GM21528 (cell line): ENCODE measurements around the gene AMD1.
"Not testable (repeated sequence)": the region's sequence is repeated elsewhere in the genome, so short reads cannot be mapped to it uniquely, and the experiment has no call there.

Experiments used
- ATAC-seq: cut with Tn5 transposase; IDR thresholded peaks from one replicate; pipeline ENCODE4 v1.9.1; 2021; ENCODE audit warnings: mild to moderate bottlenecking, moderate library complexity; ENCODE audit not compliant: unreplicated experiment, low FRiP score

Gene AMD1

DNA sequence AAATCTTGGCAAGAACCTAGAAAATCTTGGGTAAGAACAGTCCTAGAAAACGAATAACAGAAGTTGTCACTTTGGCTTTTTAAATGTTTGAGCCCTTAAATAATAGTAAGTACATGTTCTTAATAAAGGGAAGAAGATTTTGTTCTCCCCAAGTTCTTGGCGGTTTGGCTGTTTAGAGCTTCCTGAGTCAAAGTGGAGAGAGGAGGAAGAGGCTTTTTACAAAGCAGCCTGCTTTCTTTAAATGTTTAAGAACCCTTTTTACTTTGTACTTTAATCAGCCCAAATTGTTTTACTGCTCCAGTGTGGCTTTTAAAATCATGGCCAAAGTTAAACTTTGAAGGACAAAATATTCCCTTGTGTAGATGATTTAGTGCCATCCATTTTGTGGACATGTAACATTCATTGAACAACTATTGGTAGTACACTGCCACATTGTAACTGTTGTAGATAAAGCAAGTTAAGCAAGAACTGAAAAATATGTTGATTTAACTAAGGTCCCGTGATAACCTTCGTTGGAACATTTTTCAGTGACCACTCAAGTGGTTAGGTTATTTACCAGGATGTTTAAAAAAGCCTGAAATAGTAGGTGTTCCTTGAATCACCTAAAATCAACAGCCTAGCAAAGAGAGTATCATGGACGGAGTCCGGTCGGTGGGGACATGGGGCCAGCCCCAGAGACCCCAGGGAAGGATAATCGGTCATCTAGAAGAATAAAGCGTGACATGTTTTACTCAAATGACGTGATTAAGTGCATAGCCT, 2.4 kb downstream of the AMD1 start:
- ATAC-seq, result no peak

DNA sequence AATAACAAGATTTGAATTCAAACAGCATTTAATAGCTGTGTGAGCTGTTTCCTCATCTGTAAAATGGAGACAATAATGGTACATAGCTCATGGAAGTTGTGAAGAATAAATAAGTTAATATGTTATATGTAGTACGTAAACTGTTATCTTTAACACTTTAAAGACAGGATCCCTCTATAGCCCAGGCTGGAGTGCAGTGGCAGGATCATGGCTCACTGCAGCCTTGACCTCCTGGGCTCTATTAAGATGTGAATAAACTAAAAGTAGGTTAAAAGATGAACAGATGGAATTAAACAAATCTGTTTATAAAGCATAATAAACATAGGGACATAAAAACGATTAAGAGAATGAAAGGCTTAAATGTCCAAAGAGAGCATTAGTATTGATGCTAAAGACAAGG, 3.0 kb downstream of the AMD1 start:
- no peak for ATAC-seq

DNA sequence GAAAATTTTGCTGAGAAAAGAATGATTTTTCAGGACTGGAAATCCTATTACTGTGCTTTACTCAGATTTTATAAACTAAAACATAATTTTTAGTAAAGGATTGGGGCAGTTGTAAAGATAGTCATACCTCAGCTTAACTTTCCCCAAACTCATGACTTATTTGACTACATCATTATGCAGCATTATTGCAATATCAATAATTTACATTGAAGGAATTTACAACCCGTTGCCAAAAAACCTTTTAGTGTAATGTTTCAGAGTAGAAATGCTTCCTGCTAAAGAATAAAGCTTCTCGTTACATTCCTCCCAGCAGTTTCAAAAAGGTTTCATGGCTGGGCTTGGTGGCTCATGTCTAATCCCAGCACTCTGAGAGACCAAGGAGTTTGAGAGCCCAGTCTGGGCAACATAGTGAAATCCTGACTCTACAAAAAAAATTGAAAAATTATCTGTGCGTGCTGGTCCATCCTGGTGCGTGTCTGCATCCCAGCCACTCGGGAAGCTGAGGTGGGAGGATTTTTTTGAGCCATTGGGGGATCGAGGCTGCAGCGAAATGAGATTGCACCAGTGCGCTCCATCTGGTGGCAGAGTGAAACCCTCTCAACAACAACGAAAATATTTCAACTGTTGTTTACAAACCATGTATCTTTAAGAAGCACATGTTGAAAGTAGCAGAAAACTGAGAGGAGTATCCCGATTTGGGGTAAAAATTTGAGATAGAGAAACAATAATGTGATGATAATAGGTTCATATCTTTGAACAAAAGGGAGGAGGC, 4.4 kb downstream of the AMD1 start:
- ATAC-seq, result no peak

DNA sequence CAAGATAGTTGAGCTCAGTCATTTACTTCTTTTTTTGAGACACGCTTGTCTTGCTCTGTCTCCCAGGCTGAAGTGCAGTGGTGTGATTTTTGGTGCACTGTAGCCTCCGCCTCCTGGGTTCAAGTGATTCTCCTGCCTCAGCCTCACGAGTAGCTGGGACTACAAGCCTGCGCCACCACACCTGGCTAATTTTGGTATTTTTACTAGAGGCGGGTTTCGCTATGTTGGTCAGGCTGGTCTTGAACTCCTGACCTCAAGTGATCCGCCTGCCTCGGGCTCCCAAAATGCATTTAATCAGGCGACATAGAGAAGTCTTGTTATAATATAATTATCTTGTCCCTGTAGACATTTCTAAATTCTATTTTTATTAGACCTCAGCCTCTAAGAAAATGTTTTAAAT, 6.1 kb downstream of the AMD1 start:
- ATAC-seq, result no peak

DNA sequence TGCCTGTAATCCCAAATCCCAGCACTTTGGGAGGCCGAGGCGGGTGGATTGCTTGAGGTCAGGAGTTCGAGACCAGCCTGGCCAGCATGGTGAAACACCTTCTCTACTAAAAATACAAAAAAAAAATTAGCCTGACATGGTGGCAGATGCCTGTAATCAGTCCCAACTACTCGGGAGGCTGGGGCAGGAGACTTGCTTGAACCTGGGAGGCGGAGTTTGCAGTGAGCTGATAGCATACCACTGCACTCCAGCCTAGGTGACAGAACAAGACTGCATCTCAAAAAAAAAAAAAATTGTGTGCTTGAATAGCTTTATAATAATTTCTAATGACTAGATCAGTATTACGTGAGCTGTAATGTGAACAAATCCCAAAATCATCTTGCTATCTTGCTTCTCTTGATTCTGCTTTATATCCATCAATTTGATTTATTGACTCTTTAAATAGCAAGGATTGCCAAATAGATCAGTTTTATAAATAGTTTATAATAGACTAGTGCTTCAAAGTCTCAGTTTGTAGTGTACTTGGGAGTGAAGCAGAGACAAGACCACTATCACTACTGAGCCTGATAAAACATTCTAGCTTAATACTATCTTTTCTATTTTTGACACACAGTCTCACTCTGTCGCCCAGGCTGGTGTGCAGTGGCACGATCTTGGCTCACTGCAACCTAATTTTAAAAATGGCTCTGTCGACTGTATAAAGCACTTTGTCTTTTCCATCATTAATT, 7.1 kb downstream of the AMD1 start:
- no peak for ATAC-seq

DNA sequence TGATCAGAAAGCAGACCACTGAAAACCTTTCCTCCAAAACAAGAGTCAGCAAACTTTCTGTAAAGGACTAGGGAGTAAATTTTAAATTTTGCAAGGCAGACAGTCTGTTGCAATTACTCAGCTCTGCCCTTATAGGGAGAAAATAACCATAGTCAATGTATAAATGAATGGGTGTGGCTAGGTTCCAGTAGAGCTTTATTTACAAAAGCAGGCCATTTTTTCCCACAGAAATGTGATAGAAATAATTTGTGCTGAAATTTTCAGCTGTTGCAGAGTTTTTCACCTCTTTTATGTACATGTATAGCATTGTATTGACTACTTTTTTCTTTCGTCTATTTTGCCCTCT, 7.7 kb downstream of the AMD1 start:
- no peak for ATAC-seq

DNA sequence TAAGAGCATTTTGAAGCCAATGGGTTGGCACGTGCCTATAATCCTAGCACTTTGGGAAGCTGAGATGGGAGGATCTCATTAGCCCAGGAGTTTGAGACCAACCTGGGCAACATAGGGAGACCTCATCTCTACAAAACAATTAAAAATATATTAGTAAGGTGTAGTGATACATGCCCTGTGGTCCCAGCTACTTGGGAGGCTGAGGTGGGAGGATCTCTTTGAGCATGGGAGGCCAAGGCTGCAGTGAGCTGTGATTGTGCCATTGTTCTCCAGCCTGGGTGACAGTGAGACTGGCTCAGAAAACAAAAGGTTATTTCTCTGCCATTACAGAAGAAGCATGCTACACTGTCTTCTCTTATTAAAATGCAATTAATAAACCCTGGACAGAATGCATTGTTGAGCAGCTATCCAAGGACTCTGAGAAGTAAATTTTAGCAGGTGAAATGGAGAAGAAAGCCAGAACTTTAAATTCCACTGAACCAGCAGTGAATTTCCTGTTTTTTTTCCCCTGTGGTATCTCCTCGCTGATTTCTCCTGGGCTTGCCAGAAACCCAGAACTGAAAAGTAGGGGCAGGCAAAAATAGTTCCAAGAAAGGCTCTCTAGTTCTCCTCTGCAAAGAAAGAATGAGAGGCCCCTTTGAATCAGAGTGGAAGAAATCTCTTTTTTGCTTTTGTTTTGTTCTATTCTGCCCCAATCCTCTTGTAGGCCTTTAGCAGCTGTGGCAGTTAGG, 8.4 kb downstream of the AMD1 start:
- ATAC-seq, result no peak

DNA sequence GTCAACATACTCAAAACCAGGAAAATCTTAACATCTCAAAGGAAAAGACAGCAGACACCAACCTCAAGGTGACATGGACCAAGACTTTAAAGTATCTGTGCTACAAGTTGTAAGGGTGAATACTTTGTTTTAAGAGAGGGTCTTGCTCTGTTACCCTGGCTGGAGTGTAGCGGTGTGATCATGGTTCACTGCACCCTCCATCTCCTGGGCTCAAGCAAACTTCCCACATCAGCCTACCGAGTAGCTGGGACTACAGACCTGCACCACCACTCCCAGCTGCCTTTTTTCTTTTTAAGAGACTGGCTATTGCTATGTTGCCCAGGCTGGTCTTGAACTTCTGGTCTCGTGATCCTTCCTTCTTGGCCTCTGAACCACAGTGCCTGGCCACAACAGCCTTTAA, 9.7 kb downstream of the AMD1 start:
- ATAC-seq, result no peak

DNA sequence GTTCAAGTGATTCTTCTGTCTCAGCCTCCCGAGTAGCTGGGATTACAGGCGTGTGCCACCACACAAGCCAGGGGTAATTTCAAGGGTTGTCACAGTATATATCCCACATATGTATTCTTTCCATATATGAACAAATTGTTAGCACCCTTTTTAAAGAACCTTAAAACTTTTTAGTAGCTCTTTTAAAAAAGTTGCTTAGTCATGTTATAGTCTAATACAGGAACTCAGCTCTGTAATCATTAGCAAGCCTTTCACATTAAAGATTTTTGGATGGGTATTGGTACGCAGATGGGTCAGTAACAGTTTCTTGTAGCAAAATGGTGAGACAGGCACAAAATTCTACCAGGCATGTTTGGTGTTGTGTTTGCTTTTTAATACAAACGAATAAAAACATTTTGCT, 10.9 kb downstream of the AMD1 start:
- no peak for ATAC-seq

DNA sequence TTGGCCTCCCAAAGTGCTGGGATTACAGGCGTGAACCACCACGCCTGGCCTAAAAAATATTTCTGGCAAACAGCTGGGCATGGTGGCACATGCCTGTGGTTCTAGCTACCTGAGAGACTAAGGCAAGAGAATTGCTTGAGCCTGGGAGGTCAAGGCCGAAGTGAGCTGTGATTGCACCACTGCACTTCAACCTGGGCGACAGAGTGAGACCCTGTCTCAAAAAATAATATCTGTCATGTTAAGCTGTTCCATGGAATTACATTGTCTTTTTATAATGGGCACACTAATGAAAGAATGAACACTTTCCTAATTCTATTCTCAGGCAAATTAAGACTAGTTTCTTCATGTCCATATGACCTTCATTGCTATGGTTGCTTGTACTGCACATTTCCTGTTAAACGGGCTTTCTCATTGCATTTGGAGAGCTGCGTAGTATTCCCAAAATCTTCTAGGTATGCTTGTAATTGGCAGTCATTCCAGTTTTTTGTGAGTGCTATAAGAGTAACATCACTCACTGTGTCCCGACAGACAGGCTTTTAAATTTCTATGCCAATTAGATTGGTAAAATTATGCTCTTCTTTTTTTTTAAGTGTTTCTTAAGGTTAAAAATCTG, 12.1 kb downstream of the AMD1 start:
- no peak for ATAC-seq

DNA sequence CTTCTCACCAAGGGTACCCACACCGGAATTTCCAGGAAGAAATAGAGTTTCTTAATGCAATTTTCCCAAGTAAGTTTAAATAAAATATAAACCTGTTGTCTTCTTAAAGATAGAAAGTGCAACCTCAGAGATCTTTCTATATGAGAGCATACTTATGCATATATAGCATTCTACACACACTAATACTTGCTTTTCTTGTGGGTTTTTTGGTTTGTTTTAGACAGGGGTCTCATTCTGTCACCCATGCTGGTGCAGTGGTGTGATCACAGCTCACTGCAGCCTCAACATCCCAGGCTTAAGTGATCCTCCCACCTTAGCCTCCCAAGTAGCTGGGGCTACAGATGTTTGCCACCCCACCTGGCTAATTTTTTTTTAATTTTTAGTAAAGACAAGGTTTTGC, 15.7 kb downstream of the AMD1 start:
- ATAC-seq, result no peak

DNA sequence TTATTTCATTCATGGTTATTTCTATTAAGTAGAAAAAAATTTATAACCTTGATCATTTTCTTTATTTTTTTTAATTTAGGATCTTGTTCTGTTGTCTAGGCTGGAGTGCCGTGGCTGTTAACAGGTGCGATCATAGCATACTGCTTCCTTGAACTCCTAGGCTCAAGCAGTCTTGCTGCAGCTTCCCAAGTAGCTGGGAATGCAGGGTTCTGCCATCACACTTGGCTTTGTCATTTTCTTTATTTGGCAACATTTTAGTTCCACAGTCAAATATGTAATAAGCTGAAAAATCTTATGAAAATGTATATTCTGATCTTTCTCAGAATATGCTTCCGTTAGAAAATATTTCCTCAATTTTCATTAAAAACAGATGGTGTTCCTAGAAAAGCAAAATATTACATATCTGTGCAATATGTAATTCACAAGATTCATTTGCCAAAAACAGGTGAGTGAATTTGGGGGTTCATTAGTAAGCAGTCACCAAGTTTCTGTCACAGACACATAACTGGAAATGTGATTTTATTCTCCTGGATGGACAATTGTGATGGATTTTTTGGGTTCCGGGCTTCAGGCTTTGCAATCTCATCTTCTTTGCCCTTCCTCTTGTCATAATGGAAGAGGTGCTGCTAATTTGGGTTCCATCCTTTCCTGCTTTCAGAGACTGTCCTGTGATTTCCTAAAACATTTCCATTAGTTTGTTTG, 21.5 kb downstream of the AMD1 start:
- no peak for ATAC-seq

DNA sequence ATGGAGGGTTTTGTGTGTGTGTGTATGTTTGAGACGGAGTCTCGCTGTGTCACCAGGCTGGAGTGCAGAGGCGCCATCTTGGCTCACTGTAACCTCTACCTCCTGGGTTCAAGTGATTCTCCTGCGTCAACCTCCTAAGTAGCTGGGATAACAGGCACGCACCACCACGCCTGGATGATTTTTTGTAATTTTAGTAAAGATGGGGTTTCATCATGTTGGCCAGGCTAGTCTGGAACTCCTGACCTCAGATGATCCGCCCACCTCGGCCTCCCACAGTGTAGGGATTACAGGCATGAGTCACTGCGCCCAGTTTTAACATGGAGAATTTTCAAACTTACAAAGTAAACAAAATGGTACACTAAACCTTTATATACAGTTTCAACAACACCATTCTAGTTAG, 22.8 kb downstream of the AMD1 start:
- ATAC-seq, result no peak

DNA sequence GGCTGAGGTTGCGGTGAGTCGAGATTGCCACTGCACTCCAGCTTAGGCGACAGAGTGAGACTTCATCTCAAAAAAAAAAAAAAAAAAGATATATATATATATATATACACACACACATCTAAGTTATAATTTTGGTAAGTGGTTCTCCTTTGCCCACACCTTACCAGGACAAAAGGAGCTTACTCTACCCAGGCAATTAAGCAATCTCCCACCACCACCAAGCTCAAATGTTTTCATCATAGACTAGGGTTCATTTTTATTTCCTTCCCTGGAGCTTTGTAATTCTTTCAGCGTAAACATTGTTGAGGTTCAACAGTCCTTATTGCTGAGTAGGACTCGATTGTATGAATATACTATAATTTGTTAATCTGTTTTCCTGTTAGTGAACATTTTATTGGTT, 23.5 kb downstream of the AMD1 start:
- no peak for ATAC-seq

DNA sequence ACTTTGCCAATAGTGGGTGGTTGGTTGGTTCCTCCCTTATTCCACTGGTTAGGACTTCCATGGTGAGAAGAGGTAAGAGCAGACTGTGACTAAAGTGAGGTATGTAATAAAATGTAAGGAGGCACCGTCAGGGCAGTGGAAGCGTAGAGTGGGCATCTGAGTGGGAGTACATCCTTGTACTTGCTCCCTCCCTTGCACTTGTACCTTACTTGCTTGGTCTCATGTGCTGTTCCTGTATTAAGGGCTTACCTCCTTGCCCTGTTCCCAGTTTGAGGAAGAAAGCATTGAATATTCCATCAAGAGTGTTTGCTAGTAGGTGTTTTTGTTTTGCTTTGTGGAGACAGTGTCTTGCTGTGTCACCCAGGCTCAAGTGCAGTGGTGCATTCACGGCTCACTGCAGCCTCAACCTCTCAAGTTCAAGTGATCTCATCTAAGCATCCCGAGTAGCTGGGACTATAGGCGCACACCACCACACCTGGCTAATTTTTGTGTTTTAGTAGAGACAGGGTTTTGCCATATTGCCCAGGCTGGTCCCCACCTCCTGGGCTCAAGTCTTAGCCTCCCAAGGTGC, 25.5 kb downstream of the AMD1 start:
- ATAC-seq, result no peak

DNA sequence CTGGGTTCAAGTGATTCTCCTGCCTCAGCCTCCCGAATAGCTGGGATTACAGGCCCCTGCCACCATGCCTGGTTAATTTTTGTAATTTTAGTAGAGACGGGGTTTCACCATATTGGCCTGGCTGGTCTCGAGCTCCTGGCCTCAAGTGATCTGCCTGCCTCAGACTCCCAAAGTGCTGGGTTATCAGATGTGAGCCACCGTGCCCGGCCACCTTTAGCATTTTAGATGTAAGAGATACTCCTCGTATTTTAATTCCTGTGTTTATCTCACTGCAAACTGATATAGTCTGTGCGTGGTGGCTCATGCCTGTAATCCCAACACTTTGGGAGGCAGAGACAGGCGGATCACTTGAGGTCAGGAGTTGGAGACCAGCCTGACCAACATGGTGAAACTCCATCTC, 27.0 kb downstream of the AMD1 start:
- not testable (repeated sequence) for ATAC-seq

DNA sequence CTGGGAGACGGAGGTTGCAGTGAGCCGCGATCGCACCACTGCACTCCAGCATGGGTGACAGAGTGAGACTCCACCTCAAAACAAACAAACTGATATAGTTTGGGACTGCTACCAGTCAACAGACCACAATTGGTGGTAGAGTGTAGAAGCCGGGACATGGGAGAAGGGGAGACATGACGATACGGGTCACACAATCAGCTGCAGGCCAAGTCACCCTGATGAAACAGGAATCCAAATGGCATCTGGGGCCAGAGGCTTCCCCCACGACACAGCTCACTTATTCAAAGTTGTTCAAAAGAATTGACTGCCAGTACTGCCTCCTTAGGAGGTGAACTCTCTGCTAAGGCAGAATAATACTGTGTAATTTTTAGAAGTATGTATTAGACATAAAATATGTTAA, 27.5 kb downstream of the AMD1 start:
- ATAC-seq, result no peak

DNA sequence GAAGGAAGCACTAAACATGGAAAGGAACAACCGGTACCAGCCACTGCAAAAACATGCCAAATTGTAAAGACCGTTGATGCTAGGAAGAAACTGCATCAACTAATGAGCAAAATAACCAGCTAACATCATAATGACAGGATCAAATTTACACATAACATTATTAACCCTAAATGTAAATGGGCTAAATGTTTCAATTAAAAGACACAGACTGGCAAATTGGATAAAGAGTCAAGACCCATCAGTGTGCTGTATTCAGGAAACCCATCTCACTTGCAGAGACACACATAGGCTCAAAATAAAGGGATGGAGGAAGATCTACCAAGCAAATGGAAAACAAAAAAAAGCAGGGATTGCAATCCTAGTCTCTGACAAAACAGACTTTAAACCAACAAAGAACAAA, 31.7 kb downstream of the AMD1 start:
- ATAC-seq, result not testable (repeated sequence)

DNA sequence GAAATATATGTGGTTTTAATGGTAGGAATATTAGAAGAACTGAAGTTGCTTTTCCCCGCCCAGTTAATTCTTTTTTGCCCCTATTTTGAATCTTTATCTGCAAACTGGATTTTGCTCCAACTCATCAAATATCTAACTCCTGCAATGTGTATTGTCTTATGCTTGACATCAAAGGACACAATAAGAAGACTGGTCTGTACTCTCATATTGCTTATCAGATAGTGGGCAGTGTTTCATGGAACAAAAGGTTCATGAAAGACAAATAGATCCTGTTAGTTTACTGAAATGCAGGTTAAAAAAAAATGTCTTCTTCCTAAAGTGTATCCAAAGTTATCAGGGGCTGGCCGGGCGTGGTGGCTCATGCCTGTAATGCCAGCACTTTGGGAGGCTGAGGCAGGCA, 56.2 kb downstream of the AMD1 start:
- no peak for ATAC-seq

DNA sequence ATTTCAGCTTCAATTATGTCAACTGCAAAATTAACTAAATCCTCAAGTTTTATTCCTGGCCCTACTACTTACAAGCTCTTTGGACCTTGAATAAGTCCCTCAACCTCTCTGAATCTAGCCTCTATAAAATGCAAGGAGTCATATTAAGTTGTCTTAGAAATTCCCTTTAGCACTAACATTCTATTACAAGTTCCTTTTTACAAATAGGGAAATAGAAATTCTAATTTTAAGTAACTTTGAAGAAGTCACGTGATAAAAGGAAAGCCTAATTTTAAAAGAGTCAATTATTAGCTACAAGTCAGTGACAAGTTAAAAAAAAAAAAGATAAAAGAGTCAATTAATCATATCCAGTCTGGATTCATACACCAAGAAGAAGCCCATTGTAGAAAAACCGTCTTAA, 59.3 kb downstream of the AMD1 start:
- ATAC-seq, result no peak
